Heart left ventricle (tissue), 16 donors: ENCODE measurements around the gene GALNT18. TPM values are rescaled to one million over a fixed set of nuclear protein-coding genes. Genes with fewer than 3 reads are reported as not detected.
A peak's percentile ranks its signal among the peaks of the same experiment; 100 is the strongest.

Experiments
- ATAC-seq, 4 donors: fragments of 200-7000 bp; cut with Tn5 transposase; one replicate each; pipeline ENCODE4 v1.9.1; 2020 to 2022; ENCODE audit warnings: moderate library complexity in 4 of 4, mild to moderate bottlenecking in 3 of 4, moderate number of reproducible peaks in 1 of 4
- DNase-seq, 5 donors: peaks; one replicate each; pipeline ENCODE4 v3.0.0-alpha.2; 2020
- H3K27ac ChIP-seq, 12 donors: fragments of 200-600 bp; sonication (generic) in 4 of 12; one replicate each; pipeline versions ENCODE4 v1.5.0 to v1.8.0; 2016 to 2022; ENCODE audit warnings: mild to moderate bottlenecking in 2 of 12
- H3K27me3 ChIP-seq, 9 donors: fragments of 200-600 bp; sonication (generic) in 2 of 9; one replicate each; pipeline versions ENCODE4 v1.5.1 to v1.8.0; 2016 to 2022; ENCODE audit warnings: mild to moderate bottlenecking in 3 of 9
- H3K36me3 ChIP-seq, 9 donors: fragments of 200-600 bp; sonication (generic) in 2 of 9; one replicate each; pipeline versions ENCODE4 v1.5.0 to v1.8.0; 2018 to 2022; ENCODE audit warnings: mild to moderate bottlenecking in 2 of 9
- H3K4me1 ChIP-seq, 12 donors: fragments of 200-600 bp; sonication (generic) in 4 of 12; one replicate each; pipeline versions ENCODE4 v1.5.0 to v1.8.0; 2016 to 2022; ENCODE audit warnings: mild to moderate bottlenecking in 3 of 12
- H3K4me3 ChIP-seq, 12 donors: fragments of 200-600 bp; sonication (generic) in 4 of 12; one replicate each; pipeline versions ENCODE4 v1.5.0 to v1.8.0; 2017 to 2022; ENCODE audit warnings: mild to moderate bottlenecking in 9 of 12, moderate library complexity in 4 of 12
- H3K9me3 ChIP-seq, 12 donors: fragments of 200-600 bp; sonication (generic) in 4 of 12; one replicate each; pipeline versions ENCODE4 v1.5.0 to v1.8.0; 2016 to 2022; ENCODE audit warnings: mild to moderate bottlenecking in 1 of 12
- CTCF ChIP-seq, 12 donors: fragments of 200-600 bp; sonication (generic) in 4 of 12; IDR thresholded peaks; one replicate each; pipeline versions ENCODE4 v1.5.0 to v1.8.0; 2018 to 2022; ENCODE audit warnings: antibody characterized with exemption in 12 of 12, mild to moderate bottlenecking in 5 of 12
- POLR2A ChIP-seq, 2 donors: fragments of 450-650 bp; IDR thresholded peaks; one replicate each; pipeline ENCODE4 v1.6.1; 2017; ENCODE audit warnings: antibody characterized with exemption in 2 of 2, mild to moderate bottlenecking in 2 of 2, moderate library complexity in 2 of 2
- WGBS, 4 donors: extraction: QIAGEN DNeasy Blood & Tissue Kit in 2 of 4; methylation state at CpG; one replicate each; pipeline versions ENCODE4 v1.1.5 to v1.1.7; 2013 to 2018; 5-methylcytosine and 5-hydroxymethylcytosine counted together
- intact Hi-C, 10 donors: fragments of 100-400 bp; cut with DNase I; formaldehyde crosslinking; loops; one replicate each; pipeline versions ENCODE4 v1.11.1 to v1.14.2; 2022
- polyA plus RNA-seq, 2 donors: library from polyadenylated mRNA; stranded (reverse); fragments of 200-250 nt; gene quantifications; one replicate each; pipeline ENCODE4 v1.2.3, GENCODE V29; 2013
- total RNA-seq, 9 donors: library from RNA; depleted of rRNA in 2 of 9; stranded (reverse); fragments of >200 nt in 2 of 9; fragmentation: NEBNext Ultra II Directional in 3 of 9; extraction: Animal tissue kit (Norgen Biotek cat#: 25700) in 3 of 9; gene quantifications; one replicate each; pipeline versions ENCODE4 v1.1.0 to v1.2.4, GENCODE V29; 2016 to 2023
- donor health status: ischemic (EF 13 %, LVEDD 7.1; RV severe dilation, severe dysfunction).
- donor health status: healthy with polysubstance abuse.
- donor health status: DM: no; HTN: yes; CAD: no.
- donor health status: DM: no; HTN: no; CAD: no.
- donor health status: ischemic (EF 25% LVEDD 6.9; RV normal size, moderate dysfunction).
- donor health status: ischemic (EF 25% LVEDD 5.7; RV mildly dilated, moderate dysfunction).
- donor health status: healthy.
- donor health status: DM: yes; HTN: yes; CAD: no.
- donor health status: ischemic (EF 35%, LVEDD 5.7; RV mildly dilated, moderate dysfunction).
- donor health status: nonischemic (EF 11% LVEDD 7.7; RV severe dilation, severe dysfunction).
- donor health status: DM: yes; HTN: yes; CAD: no.
- donor health status: PGD.
- donor health status: ischemic (EF 29% LVEDD 5.4; RV normal size, mild dysfunction).
- donor health status: nonischemic (EF 23%, LVEDD 6.1; RV moderate dilation, normal function).

The GALNT18 gene
- total and polyA plus RNA-seq, 11 donors, result 9.0 to 31.8 (median 17.3) TPM

GRCh38 chr11:11662578-11662977 is 40.8 kb upstream of the GALNT18 start:
- Histone ChIP-seq H3K27me3 (peaks cover 0 to 9% (median 0%) of the 10 kb centered on the region in 9 donors), H3K36me3 (no peaks in the 10 kb centered on the region), H3K9me3 (peaks cover 0 to 5% (median 0%) of the 10 kb centered on the region in 12 donors), H3K4me1 (peaks cover 0 to 2% (median 0%) of the 10 kb centered on the region in 12 donors), H3K4me3 (no peak overlapping the region), H3K27ac (no peak overlapping the region)
- ATAC-seq, result no peak
- intact Hi-C loops, result no loop called here
- no peak for DNase-seq
- 89 to 94% (median 94%) methylated on average over 2 of the region's 2 CpGs for WGBS, 4 donors
- no peak for TF ChIP-seq POLR2A (IDR thresholded peaks at IDR 0.05)
- TF ChIP-seq CTCF (IDR thresholded peaks at IDR 0.05), result no peak

DNA sequence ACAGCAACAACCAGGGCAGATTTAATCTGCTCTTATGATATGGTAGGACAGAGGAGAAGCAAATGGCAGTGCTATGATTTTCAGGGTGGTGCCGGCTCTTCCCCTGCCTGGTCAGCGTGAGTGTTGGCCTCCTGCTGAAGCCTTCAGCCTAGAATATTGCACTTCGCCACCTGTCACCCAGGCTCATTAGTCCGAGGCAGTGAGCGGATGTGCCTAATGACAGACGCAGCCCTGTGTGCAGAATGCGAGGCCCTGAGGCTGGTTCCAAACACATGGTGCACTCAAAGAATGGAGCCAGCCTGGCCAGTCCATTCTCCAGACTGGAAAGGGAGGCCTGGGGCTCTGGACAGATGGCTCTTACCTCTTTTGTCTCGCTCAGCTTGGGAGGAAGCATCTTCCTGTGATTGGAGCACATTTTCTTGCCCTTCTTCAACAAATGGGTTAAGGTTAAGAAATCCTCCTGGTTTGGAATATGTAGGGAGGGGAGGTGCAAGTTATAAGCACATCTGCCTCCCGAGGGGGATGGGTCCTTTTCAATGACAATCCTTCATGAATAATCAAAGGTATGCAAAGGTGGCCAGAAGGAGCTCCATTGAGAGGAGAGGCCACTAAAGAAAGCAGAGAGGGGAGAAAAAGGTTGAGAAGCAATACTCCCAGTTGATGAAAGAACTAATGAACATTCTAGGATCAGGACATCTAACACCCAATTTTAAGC is 39.7 kb upstream of the GALNT18 start:
- Histone ChIP-seq H3K36me3 (no peaks in the 10 kb centered on the region), H3K9me3 (no peaks in the 10 kb centered on the region), H3K27ac (no peak overlapping the region), H3K4me1 (peaks cover 0 to 8% (median 0%) of the 10 kb centered on the region in 12 donors), H3K4me3 (no peak overlapping the region), H3K27me3 (peaks cover 0 to 9% (median 0%) of the 10 kb centered on the region in 9 donors)
- TF ChIP-seq POLR2A (IDR thresholded peaks at IDR 0.05), result no peak
- TF ChIP-seq CTCF (IDR thresholded peaks at IDR 0.05), result no peak
- intact Hi-C loops, result no loop called here
- ATAC-seq, result no peak
- DNase-seq, result no peak
- 88 to 95% (median 93%) methylated on average over 9 of the region's 9 CpGs for WGBS, 4 donors

DNA sequence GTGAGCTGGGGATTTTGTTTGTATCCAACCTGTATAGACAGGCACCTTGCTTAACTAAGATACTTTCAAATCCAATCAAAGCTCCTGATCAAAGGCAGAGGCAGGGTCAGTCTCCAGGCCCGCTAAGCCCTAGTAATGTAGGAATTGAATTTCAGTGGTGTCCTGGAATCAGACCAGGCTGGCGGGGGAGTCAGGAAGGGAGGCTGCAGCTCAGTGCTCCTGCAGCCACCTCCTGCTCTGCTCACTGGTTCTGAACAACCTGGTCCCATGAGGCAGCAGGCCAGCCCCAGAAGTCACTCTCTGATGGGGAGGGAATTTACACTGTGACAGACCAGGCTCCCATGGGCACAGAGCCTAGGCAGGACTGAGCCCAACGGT is 38.5 kb upstream of the GALNT18 start:
- ATAC-seq, result peak in 1 of 4 donors; percentile 10

More for the DNA sequence above, 38.5 kb upstream of the GALNT18 start:
- intact Hi-C loops, result no loop called here
- 55 to 87% (median 63%) methylated on average over 2 to 3 of the region's 3 CpGs for WGBS, 4 donors
- DNase-seq, result no peak
- H3K27ac ChIP-seq, result no peak overlapping the region
- no peaks in the 10 kb centered on the region for H3K9me3 ChIP-seq
- peaks cover 0 to 8% (median 0%) of the 10 kb centered on the region in 12 donors for H3K4me1 ChIP-seq
- H3K27me3 ChIP-seq, result peaks cover 0 to 6% (median 0%) of the 10 kb centered on the region in 9 donors
- no peaks in the 10 kb centered on the region for H3K36me3 ChIP-seq
- TF ChIP-seq POLR2A (IDR thresholded peaks at IDR 0.05) (no peak), CTCF (IDR thresholded peaks at IDR 0.05) (no peak)
- no peak overlapping the region for H3K4me3 ChIP-seq
